GM19025 (cell line): Measurements from ENCODE around the gene ATP2B2.

Source experiments
- ATAC-seq: cut with Tn5 transposase; IDR thresholded peaks from one replicate; pipeline ENCODE4 v1.9.1; 2021; ENCODE audit warnings: mild to moderate bottlenecking, low read depth, moderate library complexity; ENCODE audit not compliant: unreplicated experiment

The ATP2B2 gene

DNA sequence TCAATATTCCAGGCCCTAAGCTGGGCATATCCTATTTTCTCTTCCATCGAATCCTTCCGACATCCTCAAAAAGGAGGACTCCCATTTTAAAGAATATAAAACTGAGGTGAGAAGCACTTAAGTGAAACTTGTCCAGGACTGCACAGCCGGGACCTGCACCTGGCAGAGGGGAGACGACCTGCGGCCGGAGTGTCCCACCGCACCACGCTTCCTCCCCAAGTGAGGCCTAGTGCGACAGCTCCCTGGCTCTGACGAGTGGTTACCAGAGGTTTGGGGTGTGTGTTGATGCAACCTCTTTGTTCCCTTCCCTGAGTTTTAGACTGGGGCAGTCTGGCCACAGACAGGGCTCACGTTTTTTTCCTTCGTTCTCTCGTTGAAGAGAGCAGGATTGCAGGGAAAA lies 24.9 kb upstream of the ATP2B2 start:
- no peak for ATAC-seq

GRCh38 chr3:10529809-10530208 lies 24.4 kb upstream of the ATP2B2 start:
- ATAC-seq: no peak

GRCh38 chr3:10528046-10528445 lies 22.7 kb upstream of the ATP2B2 start:
- no peak for ATAC-seq

DNA sequence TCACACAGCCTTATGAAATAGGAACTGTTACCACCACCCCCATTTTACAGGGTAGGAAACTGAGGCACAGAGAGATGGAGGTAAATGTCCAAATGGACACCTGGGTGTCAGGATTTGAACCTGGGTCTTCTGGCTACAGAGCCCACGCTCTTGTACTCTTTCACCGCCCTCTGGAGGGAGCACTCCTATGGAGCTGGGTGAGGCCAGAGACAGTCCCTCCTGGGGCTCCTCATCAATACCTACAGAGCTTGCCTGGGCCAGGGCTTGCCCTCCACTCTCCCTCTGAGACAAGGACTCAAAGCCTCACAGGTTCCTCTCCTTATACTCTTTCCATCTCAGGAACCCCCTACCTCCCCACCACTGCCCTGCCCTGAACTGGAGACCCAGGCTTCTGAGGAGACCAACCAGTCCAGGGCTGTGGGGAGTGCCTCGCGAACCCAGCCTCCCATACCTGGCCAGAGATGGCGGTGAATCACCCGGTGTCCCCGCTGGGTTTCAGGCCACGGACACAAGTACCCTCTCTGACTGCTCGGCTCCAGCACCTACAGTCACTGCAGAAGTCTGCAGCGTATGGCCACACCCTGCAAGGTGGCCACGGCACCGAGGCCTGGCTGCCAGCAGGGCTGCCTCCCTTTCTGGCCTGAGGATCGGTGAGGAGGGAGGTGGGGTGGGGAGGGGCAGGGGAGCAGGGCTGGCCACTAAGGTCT lies 22.1 kb upstream of the ATP2B2 start:
- no peak for ATAC-seq

DNA sequence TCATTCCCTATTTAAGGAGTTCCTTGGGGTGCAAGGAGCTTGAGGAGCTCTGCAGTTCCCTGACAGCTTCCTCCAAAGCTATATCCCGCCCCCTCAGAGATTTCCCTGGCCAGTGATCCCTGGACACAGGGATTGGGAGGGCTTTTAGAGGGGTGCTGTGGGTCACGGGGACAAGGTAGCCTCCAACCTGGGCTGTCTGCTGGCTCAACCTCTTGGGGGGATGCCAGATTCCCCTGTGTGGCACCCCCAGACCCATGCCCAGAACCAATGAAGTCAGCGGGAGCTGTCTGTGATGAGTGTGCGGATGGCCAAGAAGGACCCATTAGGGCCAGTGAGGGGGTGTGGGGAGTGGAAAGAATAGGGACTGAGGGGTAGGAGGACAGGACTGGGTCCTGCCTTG lies 21.0 kb upstream of the ATP2B2 start:
- ATAC-seq: no peak

DNA sequence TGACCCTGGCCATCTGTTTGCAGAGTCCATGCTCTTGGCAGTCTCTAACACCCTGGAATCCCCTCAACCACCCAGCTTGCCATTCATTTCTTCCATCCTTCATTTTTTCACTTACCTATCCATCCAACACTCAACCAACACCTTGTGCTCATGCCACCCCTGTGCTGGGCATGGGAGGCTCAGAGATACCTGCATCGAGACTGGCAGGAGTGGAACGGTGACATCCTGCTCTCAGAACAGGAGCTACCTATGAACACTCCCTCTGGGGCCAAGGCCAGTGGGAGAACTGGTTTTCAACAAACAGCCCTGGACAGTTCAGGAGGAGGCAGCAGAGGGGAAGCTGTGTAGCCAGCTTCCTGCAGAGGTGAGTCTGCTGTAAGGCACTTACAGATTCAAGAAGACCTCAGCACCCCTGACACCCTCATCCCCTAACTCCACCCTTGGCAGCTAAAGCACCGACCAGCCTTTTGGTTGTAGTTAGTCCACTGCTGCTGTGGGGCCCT lies 19.5 kb upstream of the ATP2B2 start:
- no peak for ATAC-seq

GRCh38 chr3:10524270-10524669 lies 18.9 kb upstream of the ATP2B2 start:
- no peak for ATAC-seq

- no peak for ATAC-seq
These were observed 18.2 kb upstream of the ATP2B2 start for GRCh38 chr3:10523561-10523960.

DNA sequence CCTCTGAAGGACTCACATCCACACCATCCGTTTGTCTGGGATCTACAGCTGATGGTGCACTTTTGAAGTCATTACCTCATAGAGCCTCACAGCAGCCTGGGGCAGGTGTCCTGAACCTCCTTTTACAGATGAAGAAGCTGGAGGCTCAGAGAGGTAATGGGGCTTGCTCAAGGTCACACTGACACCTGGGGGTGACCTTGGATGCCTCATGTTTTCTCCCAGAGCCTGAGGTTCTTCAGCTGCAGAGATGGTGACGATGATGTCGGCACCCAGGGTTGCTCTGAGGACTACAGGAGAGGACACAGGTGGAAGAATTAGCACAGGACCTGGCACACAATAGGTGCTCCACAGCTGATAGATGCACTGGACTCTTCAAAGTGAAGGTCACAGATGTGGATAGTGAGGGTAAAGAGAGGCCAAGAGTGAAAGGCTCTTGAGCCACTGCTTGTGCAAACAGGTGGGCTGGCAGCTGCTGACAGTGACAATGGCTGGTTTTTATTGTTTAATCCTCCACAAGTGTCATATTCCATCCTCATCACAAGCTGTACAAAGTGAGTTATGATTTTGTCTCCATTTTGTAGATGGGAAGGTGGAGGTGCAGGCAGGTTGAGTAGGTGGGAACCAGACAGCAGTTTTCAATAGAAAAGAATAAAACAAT lies 17.4 kb upstream of the ATP2B2 start:
- ATAC-seq: no peak

GRCh38 chr3:10521772-10522441 lies 16.5 kb upstream of the ATP2B2 start:
- ATAC-seq: no peak

DNA sequence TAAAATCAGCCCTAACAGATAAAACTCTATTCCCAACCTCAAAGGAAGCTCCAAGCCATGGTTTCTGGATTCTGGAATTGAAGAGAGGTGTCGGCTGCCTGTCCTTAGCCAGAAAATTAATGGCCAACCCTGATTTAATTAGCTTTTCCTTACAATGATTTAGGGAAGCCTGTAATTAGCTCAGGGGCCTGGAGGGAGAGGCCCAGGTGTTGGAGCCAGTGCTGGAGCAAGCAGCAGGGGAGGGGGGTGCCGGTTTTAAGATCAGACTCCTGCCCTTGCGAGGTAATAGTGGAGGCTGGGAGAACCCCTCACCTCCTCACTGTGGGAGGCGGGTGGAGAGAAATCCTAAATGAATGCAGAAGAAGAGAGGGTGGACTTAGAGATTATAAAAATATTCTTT lies 14.7 kb upstream of the ATP2B2 start:
- ATAC-seq: no peak

DNA sequence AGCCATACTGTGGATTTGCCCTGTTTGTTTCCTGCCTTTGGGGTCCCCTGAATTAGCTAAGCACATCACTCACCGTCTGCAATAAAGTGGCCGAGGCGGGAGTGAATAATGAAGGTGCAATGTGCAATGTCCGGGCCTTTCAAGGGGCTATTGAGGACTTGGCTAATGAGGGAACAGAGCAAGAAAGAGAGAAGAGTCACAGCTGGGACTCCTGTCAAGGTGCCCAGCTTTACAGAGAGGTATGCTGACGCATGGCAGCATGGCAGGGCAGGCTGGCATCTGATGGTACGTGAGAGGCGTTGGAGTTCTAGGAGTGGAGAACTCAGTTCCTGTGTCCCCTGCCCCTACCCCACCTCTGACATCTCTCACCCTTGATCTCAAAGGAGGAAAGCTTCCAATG lies 13.8 kb upstream of the ATP2B2 start:
- ATAC-seq: no peak

DNA sequence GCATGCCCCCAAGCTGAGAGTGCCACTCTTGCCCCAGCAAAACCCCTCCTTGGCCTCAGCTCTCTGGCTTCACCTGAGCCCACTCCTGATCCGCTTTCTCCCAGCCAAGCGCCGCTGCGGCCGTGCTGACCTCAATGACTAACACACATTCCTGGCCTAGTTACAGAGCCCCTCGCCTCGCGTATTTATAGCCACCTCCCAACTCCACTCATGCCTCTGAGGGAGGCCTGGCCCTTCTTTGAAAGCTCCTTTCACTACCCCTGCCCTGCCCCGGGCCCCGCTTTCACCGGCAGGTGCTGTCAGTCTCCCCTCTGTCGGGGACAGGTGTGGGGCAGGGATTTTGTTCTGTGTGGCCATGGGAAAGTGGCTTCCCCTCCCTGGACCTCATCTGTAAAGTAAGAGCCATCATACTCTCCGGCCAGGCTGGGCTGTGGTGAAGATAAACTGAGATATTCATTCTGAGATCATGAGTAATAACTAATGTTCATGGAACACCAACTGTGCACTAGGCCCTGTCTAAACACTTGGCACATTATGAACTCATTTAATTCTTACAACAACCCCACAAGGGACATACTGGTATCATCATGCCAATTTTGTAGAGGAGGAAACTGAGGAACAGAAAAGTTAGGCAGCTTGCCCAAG lies 13.2 kb upstream of the ATP2B2 start:
- ATAC-seq: no peak

DNA sequence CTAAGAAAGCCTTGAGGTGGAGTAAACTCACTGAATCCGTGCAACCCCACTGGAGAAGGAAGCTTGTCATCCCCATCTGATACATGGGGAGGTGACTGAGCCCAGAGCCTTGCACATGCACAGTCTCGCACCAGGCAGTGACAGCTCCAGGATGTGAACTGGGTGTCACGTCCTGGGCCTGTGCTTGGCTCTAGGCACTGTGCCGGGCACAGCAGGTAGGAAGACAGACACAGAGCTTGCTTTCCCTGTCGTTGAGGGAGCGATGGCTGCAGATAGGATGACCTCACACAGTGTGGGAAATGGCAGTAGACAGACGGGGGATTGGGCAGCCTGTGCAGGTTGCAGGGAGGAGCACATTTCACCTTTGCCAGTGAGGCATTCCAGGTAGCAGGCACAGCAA lies 12.2 kb upstream of the ATP2B2 start:
- ATAC-seq: no peak

- ATAC-seq: no peak
These were observed 11.4 kb upstream of the ATP2B2 start for GRCh38 chr3:10516544-10517452.

DNA sequence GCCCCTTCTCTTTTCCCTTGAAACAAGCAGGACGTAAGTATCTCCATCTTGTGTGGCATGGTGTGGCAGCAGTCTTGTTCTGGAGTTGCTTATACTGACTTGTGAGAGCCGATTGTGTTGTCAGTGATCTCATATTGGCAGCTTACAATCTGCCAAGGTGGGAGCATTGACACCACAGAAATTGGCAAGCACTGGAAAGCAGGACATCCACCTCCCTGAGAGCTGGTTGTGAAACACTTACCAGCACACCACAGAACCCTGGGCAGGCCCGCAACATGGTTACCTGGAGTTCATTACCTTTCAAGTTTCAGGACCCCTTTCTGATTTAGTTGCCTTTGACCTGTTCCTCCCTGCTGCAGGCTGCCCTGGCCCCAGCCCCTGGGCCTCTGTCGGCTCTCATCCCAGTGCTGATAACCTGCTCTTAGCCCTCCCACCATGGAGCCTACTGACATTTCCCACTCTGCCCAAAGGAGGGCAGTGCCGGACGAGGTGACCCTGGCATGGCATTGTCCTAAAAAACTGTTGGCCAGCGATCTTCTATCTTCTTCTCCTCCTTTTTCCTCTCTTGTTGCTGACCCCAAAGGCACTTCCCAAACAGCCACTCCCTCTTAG lies 10.6 kb upstream of the ATP2B2 start:
- ATAC-seq: no peak

- no peak for ATAC-seq
These were observed 10.0 kb upstream of the ATP2B2 start for GRCh38 chr3:10515396-10515795.

GRCh38 chr3:10514407-10515069 lies 9.2 kb upstream of the ATP2B2 start:
- ATAC-seq: no peak

- ATAC-seq: no peak
These were observed 7.9 kb upstream of the ATP2B2 start for GRCh38 chr3:10513306-10513705.
